ENCODE results near the gene C5orf15. TPM values are rescaled to one million over a fixed set of nuclear protein-coding genes. Genes with fewer than 3 reads are reported as not detected.
A peak's percentile ranks its signal among the peaks of the same experiment; 100 is the strongest.

Gene C5orf15
- total and polyA plus RNA-seq, 4 donors, result 21.6 to 118 (median 40.0) TPM

DNA sequence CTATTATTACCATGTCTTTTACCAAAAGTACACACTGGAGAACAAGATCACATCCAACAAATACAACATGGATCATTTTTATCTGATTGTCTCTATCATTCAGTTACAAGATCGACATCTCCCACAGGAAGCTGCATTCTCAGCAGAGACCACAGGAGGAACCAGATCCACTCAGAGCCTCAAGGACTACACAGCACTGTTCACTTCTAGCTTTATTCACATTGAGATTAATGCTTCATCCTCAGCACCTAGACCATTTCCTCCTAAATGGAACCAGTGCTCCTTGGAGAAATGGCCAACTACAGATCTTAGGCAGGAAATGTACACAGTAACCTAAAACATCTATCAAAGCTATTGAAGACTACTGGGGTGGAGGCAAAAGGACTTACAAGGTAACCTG lies 13.3 kb upstream of the C5orf15 start:
- Histone ChIP-seq H3K4me1 (ENCODE audit: control insufficient read depth in 5 of 5, insufficient read depth in 5 of 5, low read length in 5 of 5) (peaks cover 0 to 5% (median 0%) of the 10 kb centered on the region in 5 donors), H3K9me3 (ENCODE audit: control insufficient read depth in 4 of 4, insufficient read depth in 3 of 4, low read length in 3 of 4) (peaks cover 0 to 2% (median 0%) of the 10 kb centered on the region in 4 donors), H3K4me3 (no peak overlapping the region), H3K36me3 (ENCODE audit: control insufficient read depth in 4 of 4, insufficient read depth in 4 of 4, low read length in 4 of 4) (peaks cover 10 to 32% (median 22%) of the 10 kb centered on the region in 4 donors), H3K9ac (ENCODE audit: insufficient read depth in 1 of 2, low read length in 2 of 2) (no peak overlapping the region), H3K27me3 (ENCODE audit: control insufficient read depth in 3 of 3, insufficient read depth in 3 of 3, low read length in 2 of 3) (no peaks in the 10 kb centered on the region), H3K27ac (ENCODE audit: low read depth in 1 of 2, low read length in 1 of 2) (no peak overlapping the region)
- ATAC-seq (ENCODE audit: insufficient read depth, low FRiP score), result no peak
- WGBS, 2 donors, result 28 to 46% methylated on average over 1 of the region's 1 CpG
- TF ChIP-seq, protein P1, sequence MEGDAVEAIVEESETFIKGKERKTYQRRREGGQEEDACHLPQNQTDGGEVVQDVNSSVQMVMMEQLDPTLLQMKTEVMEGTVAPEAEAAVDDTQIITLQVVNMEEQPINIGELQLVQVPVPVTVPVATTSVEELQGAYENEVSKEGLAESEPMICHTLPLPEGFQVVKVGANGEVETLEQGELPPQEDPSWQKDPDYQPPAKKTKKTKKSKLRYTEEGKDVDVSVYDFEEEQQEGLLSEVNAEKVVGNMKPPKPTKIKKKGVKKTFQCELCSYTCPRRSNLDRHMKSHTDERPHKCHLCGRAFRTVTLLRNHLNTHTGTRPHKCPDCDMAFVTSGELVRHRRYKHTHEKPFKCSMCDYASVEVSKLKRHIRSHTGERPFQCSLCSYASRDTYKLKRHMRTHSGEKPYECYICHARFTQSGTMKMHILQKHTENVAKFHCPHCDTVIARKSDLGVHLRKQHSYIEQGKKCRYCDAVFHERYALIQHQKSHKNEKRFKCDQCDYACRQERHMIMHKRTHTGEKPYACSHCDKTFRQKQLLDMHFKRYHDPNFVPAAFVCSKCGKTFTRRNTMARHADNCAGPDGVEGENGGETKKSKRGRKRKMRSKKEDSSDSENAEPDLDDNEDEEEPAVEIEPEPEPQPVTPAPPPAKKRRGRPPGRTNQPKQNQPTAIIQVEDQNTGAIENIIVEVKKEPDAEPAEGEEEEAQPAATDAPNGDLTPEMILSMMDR (IDR thresholded peaks at IDR 0.05; ENCODE audit: control extremely low read depth, extremely low read depth), result no peak
- DNase-seq, result no peak

DNA sequence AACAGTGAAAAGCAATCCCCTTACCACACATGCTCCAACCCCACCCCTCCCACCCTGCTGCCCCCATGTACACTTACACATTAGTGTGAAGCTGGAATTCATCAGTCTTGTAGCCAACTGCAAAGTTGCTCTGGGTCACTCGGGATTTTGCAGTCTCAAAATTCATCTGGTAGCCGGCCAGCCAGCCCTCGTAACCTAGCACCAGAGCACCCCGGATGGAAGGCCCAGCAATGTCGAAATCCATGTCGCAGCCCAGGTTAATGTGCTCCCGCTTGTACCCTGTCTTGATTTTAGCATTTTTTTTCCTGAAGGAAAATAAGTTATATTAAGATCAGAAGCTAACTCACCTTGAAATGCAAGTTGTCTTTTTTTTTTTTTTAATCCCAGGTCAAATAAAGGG lies 12.2 kb upstream of the C5orf15 start:
- H3K9me3 ChIP-seq (ENCODE audit: control insufficient read depth in 4 of 4, insufficient read depth in 3 of 4, low read length in 3 of 4), result peaks cover 0 to 2% (median 0%) of the 10 kb centered on the region in 4 donors
- DNase-seq (no peak), ATAC-seq (ENCODE audit: insufficient read depth, low FRiP score) (no peak)
- WGBS, 2 donors, result 91 to 93% methylated on average over 7 of the region's 7 CpGs
- no peak overlapping the region for H3K27ac ChIP-seq (ENCODE audit: low read depth in 1 of 2, low read length in 1 of 2)
- H3K36me3 ChIP-seq (ENCODE audit: control insufficient read depth in 4 of 4, insufficient read depth in 4 of 4, low read length in 4 of 4), result peaks cover 10 to 27% (median 19%) of the 10 kb centered on the region in 4 donors
- H3K4me1 ChIP-seq (ENCODE audit: control insufficient read depth in 5 of 5, insufficient read depth in 5 of 5, low read length in 5 of 5), result peaks cover 0 to under 1% (median 0%) of the 10 kb centered on the region in 5 donors
- TF ChIP-seq, protein P1 (IDR thresholded peaks at IDR 0.05; ENCODE audit: control extremely low read depth, extremely low read depth), result no peak
- no peak overlapping the region for H3K4me3 ChIP-seq
- no peak overlapping the region for H3K9ac ChIP-seq (ENCODE audit: insufficient read depth in 1 of 2, low read length in 2 of 2)
- H3K27me3 ChIP-seq (ENCODE audit: control insufficient read depth in 3 of 3, insufficient read depth in 3 of 3, low read length in 2 of 3), result no peaks in the 10 kb centered on the region

DNA sequence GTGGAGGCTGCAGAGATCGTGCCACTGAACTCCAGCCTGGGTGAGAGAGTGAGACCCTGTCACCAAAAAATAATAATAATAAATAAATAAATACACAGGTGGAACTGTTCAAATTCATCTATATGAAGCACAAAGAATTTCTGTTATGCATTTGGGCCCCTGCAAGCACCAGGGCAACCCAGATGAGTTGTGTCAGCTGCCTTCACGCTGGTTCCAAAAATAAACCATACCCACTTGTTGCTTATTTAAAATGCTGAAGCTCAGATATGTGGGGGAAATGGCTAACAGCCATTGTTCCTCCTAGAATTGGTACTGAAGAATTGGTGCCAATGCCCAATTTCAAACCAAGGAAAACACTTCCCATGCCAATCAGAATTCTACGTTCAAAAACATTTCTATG lies 10.5 kb upstream of the C5orf15 start:
- ATAC-seq (ENCODE audit: insufficient read depth, low FRiP score), result no peak
- H3K4me3 ChIP-seq, result no peak overlapping the region
- DNase-seq, result no peak
- no peaks in the 10 kb centered on the region for H3K27me3 ChIP-seq (ENCODE audit: control insufficient read depth in 3 of 3, insufficient read depth in 3 of 3, low read length in 2 of 3)
- no peak overlapping the region for H3K9ac ChIP-seq (ENCODE audit: insufficient read depth in 1 of 2, low read length in 2 of 2)
- WGBS, 2 donors, result 75 to 80% methylated on average over 3 of the region's 3 CpGs
- H3K9me3 ChIP-seq (ENCODE audit: control insufficient read depth in 4 of 4, insufficient read depth in 3 of 4, low read length in 3 of 4), result no peaks in the 10 kb centered on the region
- peaks cover 10 to 38% (median 31%) of the 10 kb centered on the region in 4 donors for H3K36me3 ChIP-seq (ENCODE audit: control insufficient read depth in 4 of 4, insufficient read depth in 4 of 4, low read length in 4 of 4)
- no peaks in the 10 kb centered on the region for H3K4me1 ChIP-seq (ENCODE audit: control insufficient read depth in 5 of 5, insufficient read depth in 5 of 5, low read length in 5 of 5)
- TF ChIP-seq, protein P1 (IDR thresholded peaks at IDR 0.05; ENCODE audit: control extremely low read depth, extremely low read depth), result no peak
- H3K27ac ChIP-seq (ENCODE audit: low read depth in 1 of 2, low read length in 1 of 2), result no peak overlapping the region

DNA sequence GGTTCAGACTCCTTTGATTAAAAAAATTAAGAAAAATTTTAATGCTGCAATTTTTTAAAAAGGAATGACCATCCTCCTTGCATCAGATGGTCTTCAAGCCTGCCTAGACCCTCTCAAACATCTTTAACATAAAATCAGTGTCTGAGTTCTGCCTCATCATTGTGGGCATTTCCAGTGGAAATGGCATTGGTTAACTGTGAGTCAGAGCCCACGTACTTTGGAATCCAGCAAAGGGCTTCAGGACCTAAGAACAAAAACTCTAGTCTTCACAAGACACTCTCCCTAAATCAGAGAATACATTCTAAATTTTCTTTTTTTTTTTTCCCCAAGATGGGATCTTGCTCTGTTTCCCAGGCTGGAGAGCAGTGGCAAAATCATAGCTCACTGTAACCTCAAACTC lies 9.4 kb upstream of the C5orf15 start:
- TF ChIP-seq, protein P1 (IDR thresholded peaks at IDR 0.05; ENCODE audit: control extremely low read depth, extremely low read depth), result no peak
- H3K4me3 ChIP-seq, result no peak overlapping the region
- H3K27me3 ChIP-seq (ENCODE audit: control insufficient read depth in 3 of 3, insufficient read depth in 3 of 3, low read length in 2 of 3), result no peaks in the 10 kb centered on the region
- H3K27ac ChIP-seq (ENCODE audit: low read depth in 1 of 2, low read length in 1 of 2), result peak overlapping the region in 1 of 2 donors; percentile 35
- ATAC-seq (ENCODE audit: insufficient read depth, low FRiP score) (no peak), DNase-seq (no peak)
- H3K36me3 ChIP-seq (ENCODE audit: control insufficient read depth in 4 of 4, insufficient read depth in 4 of 4, low read length in 4 of 4), result peaks cover 10 to 41% (median 34%) of the 10 kb centered on the region in 4 donors
- WGBS, 2 donors, result 38 to 70% methylated on average over 1 of the region's 1 CpG
- no peaks in the 10 kb centered on the region for H3K4me1 ChIP-seq (ENCODE audit: control insufficient read depth in 5 of 5, insufficient read depth in 5 of 5, low read length in 5 of 5)
- H3K9me3 ChIP-seq (ENCODE audit: control insufficient read depth in 4 of 4, insufficient read depth in 3 of 4, low read length in 3 of 4), result no peaks in the 10 kb centered on the region
- no peak overlapping the region for H3K9ac ChIP-seq (ENCODE audit: insufficient read depth in 1 of 2, low read length in 2 of 2)

Data from lung (tissue), 12 donors.